Loucy (cell line): Measurements from ENCODE around the gene CACFD1.

ENCODE experiments used
- CTCF ChIP-seq: fragments of 200-600 bp; sonication (generic); conservative IDR thresholded peaks from 2 replicates; pipeline ENCODE4 v1.5.1; 2014; ENCODE audit warnings: mild to moderate bottlenecking, antibody characterized with exemption, low read length
- EZH2phosphoT487 ChIP-seq: fragments of 200-600 bp; IDR thresholded peaks from 2 replicates; pipeline ENCODE4 v1.6.1; 2018; ENCODE audit warnings: antibody characterized with exemption, mild to moderate bottlenecking, moderate library complexity, borderline replicate concordance

- TF ChIP-seq CTCF (no peak), EZH2phosphoT487 (no peak)
These were observed 45.5 kb downstream of the CACFD1 start for GRCh38 chr9:133505186-133505830.
